Stomach (tissue), 9 donors: ENCODE results near the gene CLSTN2. TPM values are rescaled to one million over a fixed set of nuclear protein-coding genes. Genes with fewer than 3 reads are reported as not detected.

ENCODE experiments used
- DNase-seq, 2 donors: peaks; one replicate each; pipeline versions ENCODE4 v3.0.0 to v3.0.0-alpha.2; 2013 to 2019
- H3K27ac ChIP-seq, 5 donors: fragments of 200-600 bp in 4 of 5; sonication (generic) in 4 of 5; one replicate each; pipeline ENCODE4 v1.5.1; 2013 to 2019; ENCODE audit warnings: mild to moderate bottlenecking in 1 of 5, moderate library complexity in 1 of 5
- H3K27me3 ChIP-seq, 3 donors: fragments of 200-600 bp; sonication (generic); one replicate each; pipeline ENCODE4 v1.5.1; 2017 to 2019; ENCODE audit warnings: mixed run types in 1 of 3
- H3K36me3 ChIP-seq, 4 donors: fragments of 200-600 bp; sonication (generic); 1 replicate in 3 of 4; 2 replicates in 1 of 4; pipeline ENCODE4 v1.5.1; 2016 to 2019
- H3K4me1 ChIP-seq, 4 donors: fragments of 200-600 bp; sonication (generic); one replicate each; pipeline ENCODE4 v1.5.1; 2016 to 2019
- H3K4me3 ChIP-seq, 4 donors: fragments of 200-600 bp; sonication (generic) in 3 of 4; one replicate each; pipeline ENCODE4 v1.5.1; 2016 to 2019; ENCODE audit warnings: mild to moderate bottlenecking in 1 of 4
- H3K9me3 ChIP-seq, 4 donors: fragments of 200-600 bp; sonication (generic); one replicate each; pipeline ENCODE4 v1.5.1; 2016 to 2019
- CTCF ChIP-seq, 7 experiments: fragments of 450-650 bp in 4 of 7; fragments of 200-600 bp in 3 of 7; sonication (generic) in 3 of 7; IDR thresholded peaks; one replicate each; pipeline ENCODE4 v1.5.1; 2016 to 2019; ENCODE audit warnings: antibody characterized with exemption in 7 of 7, control low read depth in 2 of 7, mild to moderate bottlenecking in 1 of 7
- EP300 ChIP-seq: sonication (generic); formaldehyde crosslinking; IDR thresholded peaks from one replicate; pipeline ENCODE4 v1.6.1; 2017; ENCODE audit warnings: antibody characterized with exemption
- POLR2A ChIP-seq, 4 donors: fragments of 450-650 bp; IDR thresholded peaks; one replicate each; pipeline ENCODE4 v1.6.1; 2016; ENCODE audit warnings: antibody characterized with exemption in 4 of 4, control low read depth in 2 of 4, mild to moderate bottlenecking in 1 of 4, moderate library complexity in 1 of 4
- POLR2AphosphoS5 ChIP-seq, 3 donors: sonication (generic); formaldehyde crosslinking; IDR thresholded peaks; one replicate each; pipeline ENCODE4 v1.6.1; 2016; ENCODE audit warnings: antibody characterized with exemption in 3 of 3
- WGBS, 5 donors: extraction: QIAGEN DNeasy Blood & Tissue Kit in 3 of 5; methylation state at CpG; one replicate each; pipeline versions ENCODE4 v1.1.5 to v1.1.7; 2013 to 2018; 5-methylcytosine and 5-hydroxymethylcytosine counted together
- intact Hi-C: fragments of 100-400 bp; cut with DNase I; formaldehyde crosslinking; loops from one replicate; pipeline ENCODE4 v1.15.1; 2023; ENCODE audit warnings: low total_unique reads
- polyA plus RNA-seq, 3 donors: library from polyadenylated mRNA; stranded (reverse); fragments of 200-250 nt; gene quantifications; one replicate each; pipeline ENCODE4 v1.2.3, GENCODE V29; 2013
- total RNA-seq, 5 donors: library from RNA; depleted of rRNA; stranded (reverse); fragments of >200 nt; gene quantifications; one replicate each; pipeline versions ENCODE4 v1.1.0 to v1.2.3, GENCODE V29; 2014 to 2016
- donor health status: healthy with polysubstance abuse.
- donor health status: Bipolar disorder and iron deficiency.
- donor health status: healthy.

CLSTN2 gene
- total and polyA plus RNA-seq, 8 donors = 0.10 to 5.4 (median 1.7) TPM

DNA sequence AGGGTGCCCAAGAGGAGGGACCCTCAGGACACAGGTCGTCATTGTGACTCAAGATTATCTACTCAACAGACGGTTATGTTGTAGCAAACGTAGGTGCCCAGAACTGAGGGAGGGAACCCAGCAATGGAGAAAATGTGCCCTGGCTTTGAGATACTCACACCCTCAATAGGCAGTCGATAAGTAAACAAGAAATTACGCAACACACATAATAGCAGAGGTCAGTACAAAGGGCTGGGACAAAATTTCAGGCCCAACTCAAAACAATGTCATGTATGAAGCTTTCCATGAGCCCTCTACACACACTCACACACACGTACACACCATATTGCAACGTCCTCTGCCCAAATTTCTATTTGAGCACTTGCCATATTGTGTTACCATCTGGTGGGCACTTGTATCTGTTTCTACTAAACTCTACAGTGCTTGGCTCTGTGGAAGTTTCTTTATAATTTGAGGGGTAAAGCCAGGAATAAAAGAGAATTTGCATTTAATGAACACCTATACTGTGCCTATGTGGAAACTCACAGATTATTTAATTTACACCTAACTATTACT lies 628.3 kb downstream of the CLSTN2 start:
- Histone ChIP-seq H3K9me3 (no peaks in the 10 kb centered on the region), H3K27me3 (no peaks in the 10 kb centered on the region), H3K4me1 (no peaks in the 10 kb centered on the region), H3K36me3 (no peaks in the 10 kb centered on the region), H3K4me3 (no peak overlapping the region), H3K27ac (no peak overlapping the region)
- intact Hi-C loops = no loop called here
- TF ChIP-seq POLR2AphosphoS5 (IDR thresholded peaks at IDR 0.05) (no peak), POLR2A (IDR thresholded peaks at IDR 0.05) (no peak), EP300 (no peak), CTCF (IDR thresholded peaks at IDR 0.05) (no peak)
- DNase-seq = no peak
- WGBS, 5 donors = 59 to 78% (median 66%) methylated on average over 6 to 7 of the region's 7 CpGs

GRCh38 chr3:140568131-140568530 lies 633.1 kb downstream of the CLSTN2 start:
- Histone ChIP-seq H3K27me3 (no peaks in the 10 kb centered on the region), H3K9me3 (no peaks in the 10 kb centered on the region), H3K4me3 (no peak overlapping the region), H3K4me1 (peaks cover 0 to 7% (median 0%) of the 10 kb centered on the region in 4 donors), H3K27ac (no peak overlapping the region), H3K36me3 (no peaks in the 10 kb centered on the region)
- no peak for DNase-seq
- TF ChIP-seq POLR2AphosphoS5 (IDR thresholded peaks at IDR 0.05) (no peak), CTCF (IDR thresholded peaks at IDR 0.05) (no peak), EP300 (no peak), POLR2A (IDR thresholded peaks at IDR 0.05) (no peak)
- WGBS, 5 donors = 90 to 96% (median 93%) methylated on average over 2 of the region's 2 CpGs
- intact Hi-C loops = no loop called here

- peak in 1 of 2 donors; percentile 78 for DNase-seq
- 57 to 79% (median 72%) methylated on average over 3 of the region's 3 CpGs for WGBS, 5 donors
- intact Hi-C loops = no loop called here
These were observed 634.0 kb downstream of the CLSTN2 start for GRCh38 chr3:140568842-140569520.

GRCh38 chr3:140570602-140571001 lies 635.6 kb downstream of the CLSTN2 start:
- Histone ChIP-seq H3K27ac (no peak overlapping the region), H3K36me3 (no peaks in the 10 kb centered on the region), H3K9me3 (no peaks in the 10 kb centered on the region), H3K27me3 (no peaks in the 10 kb centered on the region), H3K4me1 (peaks cover 0 to 7% (median 0%) of the 10 kb centered on the region in 4 donors), H3K4me3 (no peak overlapping the region)
- intact Hi-C loops = no loop called here
- peak in 1 of 2 donors; percentile 32 for DNase-seq
- TF ChIP-seq POLR2AphosphoS5 (IDR thresholded peaks at IDR 0.05) (no peak), POLR2A (IDR thresholded peaks at IDR 0.05) (no peak), CTCF (IDR thresholded peaks at IDR 0.05) (no peak), EP300 (no peak)
- 33 to 48% (median 38%) methylated on average over 3 of the region's 3 CpGs for WGBS, 5 donors

More at GRCh38 chr3:140568842-140569520, 634.0 kb downstream of the CLSTN2 start:
- Histone ChIP-seq H3K4me1 (peaks cover 0 to 7% (median 0%) of the 10 kb centered on the region in 4 donors), H3K27ac (no peak overlapping the region), H3K27me3 (no peaks in the 10 kb centered on the region), H3K4me3 (no peak overlapping the region), H3K9me3 (no peaks in the 10 kb centered on the region), H3K36me3 (no peaks in the 10 kb centered on the region)
- no peak for TF ChIP-seq EP300
- TF ChIP-seq POLR2AphosphoS5 (IDR thresholded peaks at IDR 0.05) = no peak
- TF ChIP-seq CTCF (IDR thresholded peaks at IDR 0.05) = no peak
- TF ChIP-seq POLR2A (IDR thresholded peaks at IDR 0.05) = no peak
